Activated T-cell treated with anti-CD3 and anti-CD28 coated beads, Interleukin-2, amount 50 U/mL, for 24 hours (primary cell): ENCODE results near the gene ABLIM2.

Source experiments
- DNase-seq: peaks from one replicate; pipeline ENCODE4 v3.0.0-alpha.2; 2020
- H3K27ac Mint-ChIP-seq: 2 replicates; pipeline ENCODE4 v1.8.0; 2020; ENCODE audit warnings: mild to moderate bottlenecking, mixed read lengths
- H3K27me3 Mint-ChIP-seq: 2 replicates; pipeline ENCODE4 v1.8.0; 2020; ENCODE audit warnings: mixed read lengths
- H3K36me3 Mint-ChIP-seq: 2 replicates; pipeline ENCODE4 v1.8.0; 2020; ENCODE audit warnings: low read depth, mixed read lengths
- H3K4me1 Mint-ChIP-seq: 2 replicates; pipeline ENCODE4 v1.8.0; 2020; ENCODE audit warnings: low read depth, mixed read lengths
- H3K4me3 Mint-ChIP-seq: 2 replicates; pipeline ENCODE4 v1.8.0; 2020; ENCODE audit warnings: mild to moderate bottlenecking, moderate library complexity, mixed read lengths
- H3K9me3 Mint-ChIP-seq: 2 replicates; pipeline ENCODE4 v1.8.0; 2020; ENCODE audit warnings: mixed read lengths

Gene ABLIM2

DNA sequence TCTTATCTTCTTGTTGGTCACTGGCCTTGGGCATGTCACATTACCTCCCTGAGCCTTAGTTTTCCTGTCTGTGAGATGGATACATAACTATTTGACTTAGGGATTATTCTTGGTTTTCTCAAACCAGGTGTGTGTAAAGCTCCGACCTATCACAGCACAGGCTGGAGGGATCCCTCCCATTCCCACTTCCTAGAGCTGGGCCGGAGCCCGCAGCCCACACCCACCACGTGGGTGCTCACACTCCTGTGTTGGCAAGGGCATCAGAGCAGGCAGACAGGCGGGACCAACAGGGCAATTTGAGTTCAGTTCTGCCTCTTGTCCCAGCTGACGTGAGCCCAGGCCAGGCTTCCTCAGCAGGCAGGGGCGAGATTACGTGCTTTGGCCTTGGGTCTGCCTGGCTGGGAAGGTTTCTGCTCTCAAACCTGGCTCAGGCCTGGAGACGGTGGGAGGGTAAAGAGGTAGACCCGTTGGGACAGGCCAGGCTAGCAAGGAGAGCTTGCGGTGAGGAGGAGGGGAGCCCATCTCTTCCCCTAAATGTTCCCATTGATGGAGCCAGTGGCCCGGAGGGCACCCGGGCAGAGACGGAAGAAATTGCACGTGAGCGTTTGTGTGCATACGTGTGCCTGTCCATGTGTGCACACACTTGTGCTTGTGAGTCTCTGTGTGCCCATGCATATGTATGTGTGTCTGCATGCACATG lies 39.7 kb upstream of the ABLIM2 start:
- Mint-ChIP-seq H3K9me3 (no peaks in the 10 kb centered on the region), H3K27ac (peak overlapping the region; percentile 66), H3K4me1 (peaks cover 48% of the 10 kb centered on the region), H3K36me3 (no peaks in the 10 kb centered on the region), H3K27me3 (no peaks in the 10 kb centered on the region), H3K4me3 (peak overlapping the region; percentile 83)
- no peak for DNase-seq

DNA sequence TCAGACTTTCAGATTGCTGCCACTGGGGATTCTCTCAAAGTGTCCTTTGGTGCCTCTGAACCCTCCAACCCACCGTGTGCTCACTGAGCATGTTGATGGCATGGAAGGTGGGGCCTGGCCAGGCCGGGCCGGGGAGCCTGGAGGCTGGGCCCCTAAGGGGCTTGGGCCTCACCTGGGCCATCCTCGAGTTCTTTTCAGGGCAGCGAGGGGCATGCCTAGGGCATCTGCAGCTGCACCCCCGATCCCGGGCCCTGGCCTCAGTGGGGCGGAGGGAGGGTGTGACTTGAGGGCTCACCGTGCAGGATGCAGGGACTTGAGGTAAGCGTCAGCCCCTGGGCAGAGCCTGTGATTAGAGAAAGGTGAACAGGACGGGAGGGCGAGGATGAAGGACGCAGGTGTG lies 38.9 kb upstream of the ABLIM2 start:
- no peaks in the 10 kb centered on the region for H3K27me3 Mint-ChIP-seq
- DNase-seq, result no peak
- no peaks in the 10 kb centered on the region for H3K9me3 Mint-ChIP-seq
- H3K4me1 Mint-ChIP-seq, result peaks cover 42% of the 10 kb centered on the region
- no peaks in the 10 kb centered on the region for H3K36me3 Mint-ChIP-seq
- H3K4me3 Mint-ChIP-seq, result no peak overlapping the region
- no peak overlapping the region for H3K27ac Mint-ChIP-seq

DNA sequence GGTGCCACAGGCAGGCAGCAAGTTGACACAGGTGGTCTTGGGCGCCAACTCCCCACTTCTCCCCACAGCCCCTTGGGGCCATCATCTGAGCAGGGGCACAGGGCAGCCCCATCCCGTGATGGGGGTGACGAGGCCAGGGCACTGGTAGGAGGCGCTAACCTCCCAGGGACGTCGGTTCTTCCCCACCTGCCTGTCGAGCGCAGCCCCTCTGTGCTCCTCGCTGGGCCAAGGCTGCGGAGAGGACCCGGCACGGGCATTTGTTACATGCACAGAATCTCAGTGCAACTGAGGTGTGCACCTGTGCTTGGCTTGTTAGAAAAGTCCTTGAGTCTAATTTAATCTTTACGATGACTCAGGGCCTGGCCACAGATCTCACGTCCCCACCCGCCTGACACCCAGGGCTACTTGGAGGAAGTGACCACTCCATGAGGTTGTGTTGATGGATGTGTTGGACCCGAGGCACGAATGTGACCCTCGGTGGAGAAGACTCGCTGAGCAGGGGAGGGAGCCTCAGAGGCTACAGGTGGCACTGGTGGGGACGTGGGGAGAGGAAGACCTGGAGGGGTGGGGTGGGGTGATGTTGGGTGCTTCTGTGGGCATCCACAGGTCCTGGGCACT lies 37.3 kb upstream of the ABLIM2 start:
- Mint-ChIP-seq H3K36me3 (no peaks in the 10 kb centered on the region), H3K9me3 (no peaks in the 10 kb centered on the region), H3K27ac (no peak overlapping the region), H3K27me3 (no peaks in the 10 kb centered on the region), H3K4me3 (no peak overlapping the region), H3K4me1 (peaks cover 27% of the 10 kb centered on the region)
- DNase-seq, result no peak

DNA sequence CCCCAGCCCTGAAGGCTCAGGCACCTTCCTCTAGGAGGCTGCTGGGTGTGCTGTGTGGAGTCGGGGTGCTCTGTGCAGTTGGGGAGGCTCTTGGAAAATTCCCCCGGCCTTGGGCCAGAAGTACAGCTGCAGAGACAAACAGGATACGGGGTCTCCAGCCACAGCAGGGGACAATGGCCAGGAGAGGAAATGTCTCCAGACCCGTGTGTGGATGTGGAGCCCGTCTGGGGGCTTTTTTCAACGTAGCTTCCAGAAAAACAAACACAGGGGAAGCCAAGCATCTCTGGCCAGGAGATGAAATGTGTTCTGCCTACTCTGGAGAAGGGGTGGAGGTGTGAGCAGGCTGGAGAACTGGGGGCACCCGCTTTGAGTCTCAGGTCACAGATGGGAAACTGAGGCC lies 36.8 kb upstream of the ABLIM2 start:
- DNase-seq, result no peak
- no peaks in the 10 kb centered on the region for H3K9me3 Mint-ChIP-seq
- H3K4me3 Mint-ChIP-seq, result no peak overlapping the region
- H3K27me3 Mint-ChIP-seq, result no peaks in the 10 kb centered on the region
- no peak overlapping the region for H3K27ac Mint-ChIP-seq
- peaks cover 21% of the 10 kb centered on the region for H3K4me1 Mint-ChIP-seq
- H3K36me3 Mint-ChIP-seq, result no peaks in the 10 kb centered on the region

DNA sequence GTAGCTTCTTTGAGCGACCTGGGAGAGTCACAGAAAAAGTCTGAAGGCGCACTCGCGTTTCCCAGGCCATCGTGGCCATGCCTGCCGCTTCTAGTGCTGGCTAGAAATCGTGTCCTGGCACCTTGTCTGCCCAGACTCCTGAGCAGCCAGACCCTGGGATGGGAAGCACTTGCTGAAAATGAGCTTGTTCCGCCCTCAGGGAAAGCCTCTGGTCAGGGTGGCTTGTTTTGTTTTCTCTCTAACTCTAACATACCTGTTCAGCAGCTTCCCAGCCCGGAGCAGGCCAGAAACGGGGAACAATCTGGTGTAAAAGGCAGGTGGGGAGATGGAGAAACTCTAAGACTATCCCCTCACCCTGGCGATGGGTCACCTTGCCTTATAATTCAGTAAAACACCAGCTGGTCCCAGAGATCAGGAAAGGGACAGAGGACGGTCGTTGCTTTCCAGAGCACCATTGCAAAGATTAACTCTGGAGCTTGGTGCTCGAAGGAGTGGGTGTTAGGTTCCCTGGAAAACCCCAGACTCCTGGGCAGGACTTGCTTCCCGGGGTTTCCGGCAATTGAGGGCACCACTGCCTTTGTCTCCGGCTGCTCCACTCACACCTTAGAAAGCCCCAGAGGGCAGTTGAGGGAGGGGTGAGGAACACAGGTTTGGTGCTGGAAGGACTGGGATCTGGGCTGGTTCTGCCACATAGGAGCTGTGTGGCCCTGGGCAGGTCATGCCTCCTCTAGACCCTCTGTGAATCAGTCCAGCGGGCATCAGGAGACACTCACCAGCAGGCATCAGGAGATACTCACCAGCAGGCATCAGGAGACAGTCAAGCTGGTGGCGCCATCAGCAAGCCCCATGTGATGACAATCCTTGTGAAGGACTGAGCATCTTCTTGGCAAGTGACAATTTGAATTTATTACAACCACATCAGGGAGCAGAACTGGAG lies 36.0 kb upstream of the ABLIM2 start:
- H3K4me3 Mint-ChIP-seq, result no peak overlapping the region
- H3K9me3 Mint-ChIP-seq, result no peaks in the 10 kb centered on the region
- no peaks in the 10 kb centered on the region for H3K27me3 Mint-ChIP-seq
- H3K27ac Mint-ChIP-seq, result no peak overlapping the region
- no peaks in the 10 kb centered on the region for H3K36me3 Mint-ChIP-seq
- no peak for DNase-seq
- peaks cover 13% of the 10 kb centered on the region for H3K4me1 Mint-ChIP-seq

DNA sequence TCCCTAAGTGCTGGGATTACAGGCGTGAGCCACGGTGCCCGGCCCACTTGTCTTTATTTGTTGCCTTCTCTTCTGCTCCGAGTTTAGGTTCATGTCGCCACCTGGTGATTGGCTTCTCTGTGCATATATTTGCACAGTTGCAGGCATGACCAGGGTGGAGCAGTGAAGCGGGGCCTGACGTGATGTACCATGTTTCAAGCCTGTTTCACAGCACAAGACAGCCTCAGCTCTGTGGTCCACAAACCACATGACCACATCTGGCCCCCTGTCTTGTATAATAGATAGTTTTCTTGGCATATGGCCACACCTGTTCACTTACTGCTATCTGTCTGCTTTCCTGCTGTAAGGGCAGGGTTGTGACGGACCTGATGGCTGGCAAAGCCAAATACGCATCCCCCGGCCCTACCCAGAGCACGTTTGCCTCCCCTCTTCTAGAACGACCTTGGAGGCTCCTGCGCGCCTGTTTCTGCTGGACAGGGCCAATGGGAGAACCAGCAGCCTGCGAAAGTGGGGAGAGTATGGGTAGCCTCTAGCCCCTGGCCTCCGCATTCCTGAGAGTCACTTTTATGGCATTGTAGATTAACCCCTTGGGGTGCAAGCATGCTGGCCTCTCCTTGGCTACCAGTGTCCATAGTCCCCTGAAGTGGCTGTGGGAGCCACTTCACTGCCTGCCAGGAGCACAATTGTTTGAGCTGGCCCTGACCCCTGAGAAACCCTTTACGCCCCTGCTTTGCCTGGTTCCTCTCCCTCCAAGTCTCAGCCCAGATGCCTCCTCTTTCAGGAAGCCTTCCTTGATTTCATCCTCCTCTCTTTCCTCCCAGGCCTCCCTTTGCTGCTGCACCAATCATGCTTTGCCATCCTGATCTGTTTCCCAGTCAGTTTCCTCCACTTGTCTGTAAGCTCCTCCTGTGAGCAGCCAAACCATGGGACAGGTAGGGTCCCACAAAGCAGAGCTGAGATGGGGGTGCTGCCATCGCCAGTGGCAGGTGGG lies 34.4 kb upstream of the ABLIM2 start:
- no peak overlapping the region for H3K27ac Mint-ChIP-seq
- no peak for DNase-seq
- no peaks in the 10 kb centered on the region for H3K9me3 Mint-ChIP-seq
- H3K4me1 Mint-ChIP-seq, result no peaks in the 10 kb centered on the region
- H3K27me3 Mint-ChIP-seq, result no peaks in the 10 kb centered on the region
- H3K36me3 Mint-ChIP-seq, result no peaks in the 10 kb centered on the region
- H3K4me3 Mint-ChIP-seq, result no peak overlapping the region

DNA sequence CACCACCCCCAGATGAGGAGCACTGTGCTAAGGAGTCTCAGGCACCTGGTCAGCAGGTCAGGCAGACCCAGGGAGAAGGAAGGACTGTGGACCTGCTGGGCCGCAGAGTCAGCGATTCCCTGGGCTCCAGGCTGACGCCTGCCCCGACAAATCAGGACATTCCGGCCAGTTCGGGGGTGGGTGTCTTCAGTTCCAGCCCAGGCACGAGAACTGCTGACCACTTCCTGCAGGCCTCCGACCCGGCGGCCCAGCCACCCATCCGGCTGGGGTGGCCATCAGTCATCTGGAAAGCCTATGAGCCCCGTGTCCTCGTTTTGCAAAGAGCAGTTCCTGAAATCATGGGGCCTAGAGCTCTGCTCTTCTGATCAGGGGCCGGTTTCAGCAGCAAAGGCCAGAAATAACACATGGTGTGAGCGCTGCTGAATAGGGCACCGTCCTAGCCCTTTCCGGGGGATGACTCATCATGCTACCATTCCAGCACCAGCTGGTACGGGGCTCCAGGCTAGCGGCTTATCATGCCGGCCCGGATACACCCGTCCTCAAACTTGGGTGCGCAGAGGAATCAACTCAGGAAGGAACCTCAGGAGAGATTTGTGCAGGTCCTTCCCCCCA lies 32.6 kb upstream of the ABLIM2 start:
- Mint-ChIP-seq H3K36me3 (no peaks in the 10 kb centered on the region), H3K27ac (no peak overlapping the region), H3K4me3 (no peak overlapping the region), H3K9me3 (no peaks in the 10 kb centered on the region), H3K27me3 (no peaks in the 10 kb centered on the region), H3K4me1 (no peaks in the 10 kb centered on the region)
- DNase-seq, result no peak

DNA sequence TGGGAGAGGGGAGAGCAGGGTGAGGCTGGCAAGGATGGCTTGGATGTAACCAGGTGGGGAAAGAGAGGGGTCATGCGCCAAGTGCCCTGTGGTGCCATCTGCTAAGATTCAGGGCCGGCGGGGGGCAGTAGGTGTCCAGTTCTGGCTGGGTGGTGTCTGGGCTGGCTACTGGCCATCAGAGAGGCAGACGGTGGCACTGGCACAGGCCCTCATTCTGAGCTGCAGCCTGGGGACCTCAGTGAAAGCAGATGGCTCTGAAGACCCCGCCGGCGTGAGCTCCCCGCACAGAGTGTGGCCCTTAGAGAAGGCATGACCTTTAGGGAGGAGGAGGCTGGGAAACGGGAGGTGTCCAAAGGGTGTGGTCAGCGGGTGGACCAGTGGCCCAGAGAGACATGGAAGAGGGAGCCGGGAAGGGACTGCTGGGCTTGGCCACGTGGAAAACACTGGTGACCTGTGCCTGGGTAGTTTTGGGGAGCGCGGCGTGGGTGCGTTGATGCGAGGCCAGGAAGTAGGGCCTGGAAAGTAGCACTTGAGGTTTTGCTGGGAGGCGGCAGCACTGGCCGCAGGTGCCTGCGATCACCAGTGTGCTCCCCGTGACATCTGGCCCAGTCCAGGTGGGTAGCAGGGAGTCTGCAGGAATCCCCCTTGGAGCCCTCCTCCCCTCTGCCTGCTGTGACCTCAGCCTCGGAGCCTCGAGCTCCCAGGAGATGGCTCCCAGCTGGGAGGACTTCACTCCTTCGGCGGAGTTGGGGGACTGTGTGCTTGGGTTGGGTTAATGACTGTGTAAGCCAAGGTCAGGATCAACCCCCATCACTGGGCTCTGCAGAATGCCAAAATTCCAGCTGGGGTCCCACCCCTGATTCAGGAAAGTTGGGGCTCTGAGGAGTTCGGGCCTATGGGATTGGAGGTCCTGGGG lies 31.2 kb upstream of the ABLIM2 start:
- Mint-ChIP-seq H3K4me1 (no peaks in the 10 kb centered on the region), H3K27ac (no peak overlapping the region), H3K4me3 (no peak overlapping the region), H3K9me3 (no peaks in the 10 kb centered on the region), H3K36me3 (no peaks in the 10 kb centered on the region), H3K27me3 (no peaks in the 10 kb centered on the region)
- DNase-seq, result no peak

DNA sequence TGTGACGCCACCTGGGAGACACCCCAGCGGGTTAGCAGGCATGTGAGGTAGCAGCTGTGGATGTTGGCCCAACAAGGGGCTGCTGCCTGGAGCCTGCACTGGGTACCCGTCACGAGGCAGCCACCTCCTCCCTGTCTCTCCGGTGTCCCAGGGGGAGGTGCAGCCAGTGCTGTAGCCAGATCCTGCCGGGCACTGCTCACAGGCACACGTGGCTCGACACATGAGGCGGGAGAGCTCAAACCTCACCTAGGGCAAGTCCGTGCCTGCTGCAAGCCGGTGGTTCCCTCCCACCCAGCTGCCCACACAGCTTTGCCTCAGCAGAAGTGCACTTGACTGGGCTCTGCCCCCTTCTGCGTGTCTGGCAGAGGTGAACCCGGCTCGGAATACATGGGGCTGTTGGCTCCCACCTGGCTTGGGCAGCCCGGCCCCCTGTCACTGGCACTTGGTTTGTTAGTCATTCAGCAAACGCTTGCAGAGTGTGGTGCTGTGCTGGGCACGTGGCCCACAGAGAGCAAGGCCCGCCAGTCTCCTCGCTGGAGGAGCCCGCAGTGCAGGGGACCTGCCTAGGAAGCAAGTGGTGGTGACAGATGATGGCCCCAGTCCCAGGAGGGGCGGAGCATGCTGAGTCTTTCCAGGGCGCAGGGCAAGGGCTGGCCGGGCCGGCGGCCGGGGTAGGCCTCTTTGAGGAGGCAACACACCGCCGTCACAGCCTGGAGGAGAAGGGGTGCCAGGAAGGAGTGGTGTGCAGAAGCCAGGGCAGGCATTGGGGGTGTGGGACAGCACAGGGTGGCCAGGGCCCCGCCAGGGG lies 30.3 kb upstream of the ABLIM2 start:
- DNase-seq, result no peak
- no peak overlapping the region for H3K4me3 Mint-ChIP-seq
- no peaks in the 10 kb centered on the region for H3K27me3 Mint-ChIP-seq
- H3K27ac Mint-ChIP-seq, result no peak overlapping the region
- H3K9me3 Mint-ChIP-seq, result no peaks in the 10 kb centered on the region
- no peaks in the 10 kb centered on the region for H3K36me3 Mint-ChIP-seq
- H3K4me1 Mint-ChIP-seq, result no peaks in the 10 kb centered on the region

DNA sequence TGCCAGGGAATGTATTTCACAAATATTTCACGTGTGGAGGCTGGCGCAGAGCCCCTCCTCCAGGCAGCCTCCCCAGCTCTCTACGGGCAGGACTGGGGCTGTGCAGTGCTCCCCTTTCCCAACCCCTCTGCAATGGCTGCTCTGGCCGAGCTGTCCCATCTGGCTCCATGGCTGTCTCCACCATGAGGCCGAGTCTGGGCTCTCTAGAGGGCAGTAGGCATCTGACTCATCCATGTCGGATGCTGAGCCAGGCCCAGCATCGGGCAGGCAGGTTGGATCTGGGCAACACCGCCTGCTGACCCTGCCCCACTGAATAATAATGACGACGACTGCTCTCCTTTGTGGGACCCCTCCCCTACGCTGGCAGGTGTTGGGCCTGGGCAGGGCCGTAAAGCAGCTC lies 29.5 kb upstream of the ABLIM2 start:
- Mint-ChIP-seq H3K36me3 (no peaks in the 10 kb centered on the region), H3K9me3 (no peaks in the 10 kb centered on the region), H3K4me3 (no peak overlapping the region), H3K4me1 (no peaks in the 10 kb centered on the region), H3K27ac (no peak overlapping the region), H3K27me3 (no peaks in the 10 kb centered on the region)
- no peak for DNase-seq

DNA sequence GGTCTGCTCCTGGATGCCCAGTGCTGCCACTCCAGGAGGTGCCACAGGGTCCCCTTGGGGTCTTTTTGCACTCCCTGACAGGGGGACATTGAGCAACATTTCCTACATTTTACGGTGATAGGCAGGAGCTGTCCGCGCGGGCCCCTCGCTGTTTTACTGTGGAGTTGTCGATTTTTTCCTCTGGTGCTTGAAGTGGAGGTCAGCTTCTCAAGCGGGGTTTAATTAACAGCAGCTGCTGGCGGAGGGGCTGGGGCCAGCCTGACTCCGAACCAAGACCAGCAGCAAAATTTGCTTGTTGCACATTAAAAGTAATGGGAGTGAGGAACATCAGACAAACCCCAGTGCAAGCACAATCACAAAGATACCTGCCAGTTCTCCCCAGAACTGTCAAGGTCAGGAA lies 27.3 kb upstream of the ABLIM2 start:
- Mint-ChIP-seq H3K36me3 (no peaks in the 10 kb centered on the region), H3K27ac (no peak overlapping the region), H3K4me1 (no peaks in the 10 kb centered on the region), H3K4me3 (no peak overlapping the region), H3K27me3 (no peaks in the 10 kb centered on the region), H3K9me3 (no peaks in the 10 kb centered on the region)
- no peak for DNase-seq

DNA sequence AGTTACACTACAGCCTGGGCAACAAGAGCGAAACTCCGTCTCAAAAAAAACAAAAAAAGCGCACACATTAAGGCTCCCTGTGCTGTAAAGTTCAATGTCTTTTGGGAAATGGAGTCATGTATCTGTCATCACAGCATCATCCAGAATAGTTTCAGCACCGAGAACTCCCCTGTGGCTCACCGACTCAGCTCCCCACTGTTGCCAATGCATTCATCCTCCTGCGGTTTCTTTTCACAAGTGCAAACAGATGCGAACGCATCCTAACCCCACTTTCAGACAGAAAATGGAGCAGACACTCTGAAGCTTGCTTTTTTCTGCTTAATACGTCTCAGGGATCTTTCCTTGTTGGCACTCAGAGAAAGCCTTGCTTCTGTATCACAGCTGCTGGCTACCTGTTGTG lies 26.7 kb upstream of the ABLIM2 start:
- DNase-seq, result no peak

More for the DNA sequence above, 26.7 kb upstream of the ABLIM2 start:
- no peak overlapping the region for H3K4me3 Mint-ChIP-seq
- no peaks in the 10 kb centered on the region for H3K4me1 Mint-ChIP-seq
- H3K36me3 Mint-ChIP-seq, result no peaks in the 10 kb centered on the region
- no peak overlapping the region for H3K27ac Mint-ChIP-seq
- H3K27me3 Mint-ChIP-seq, result no peaks in the 10 kb centered on the region
- no peaks in the 10 kb centered on the region for H3K9me3 Mint-ChIP-seq
